HG03097 (cell line): ENCODE data around the gene UCKL1.
"Not testable (repeated sequence)": the region's sequence is repeated elsewhere in the genome, so short reads cannot be mapped to it uniquely, and the experiment has no call there.

Experiments used
- ATAC-seq: cut with Tn5 transposase; IDR thresholded peaks from one replicate; pipeline ENCODE4 v1.9.1; 2021; ENCODE audit not compliant: unreplicated experiment, low FRiP score

Gene UCKL1

DNA sequence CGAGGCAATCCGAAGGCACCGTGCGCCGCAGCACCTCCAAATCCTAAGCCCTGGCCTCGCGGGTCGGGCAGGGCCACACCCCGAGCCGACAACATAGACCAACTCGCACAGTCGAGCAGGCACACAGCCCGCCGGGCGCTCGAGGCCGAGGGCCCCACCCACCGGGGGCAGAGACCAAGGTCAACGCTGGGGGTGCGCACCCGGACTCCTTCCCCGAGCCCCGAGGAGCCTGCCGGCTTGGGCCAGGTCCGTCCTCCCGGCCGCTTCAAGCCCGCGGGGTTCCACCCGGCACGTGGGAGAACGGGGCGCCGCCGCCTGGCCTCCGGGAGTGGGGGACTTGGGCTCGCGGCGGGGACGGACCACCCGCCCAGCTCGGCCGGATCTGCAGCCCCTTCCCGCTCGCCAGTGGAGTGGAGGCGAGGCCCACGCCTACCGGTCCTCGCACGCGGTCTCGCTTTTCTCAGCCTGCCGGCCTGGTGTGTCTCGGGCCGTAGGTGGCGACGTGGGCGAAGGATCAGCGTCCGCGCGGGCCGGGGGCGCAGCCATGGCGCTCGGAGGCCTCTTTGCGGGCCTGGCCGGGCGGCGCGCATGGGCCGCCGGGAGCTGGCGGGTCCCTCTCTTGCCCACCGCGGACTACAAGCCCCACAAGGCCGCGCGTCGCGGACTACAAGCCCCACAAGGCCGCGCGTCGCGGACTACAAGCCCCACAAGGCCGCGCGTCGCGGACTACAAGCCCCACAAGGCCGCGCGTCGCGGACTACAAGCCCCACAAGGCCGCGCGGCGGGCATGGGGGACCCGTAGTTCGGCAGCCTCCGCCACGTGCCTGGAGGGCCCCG, at the start of gene UCKL1:
Gene UCKL1, minus strand, starts transcription at position 590 of the 837 bp plus-strand sequence. Its CDS starts 44 bp downstream, at position 546.
- ATAC-seq, result peak; percentile 60

DNA sequence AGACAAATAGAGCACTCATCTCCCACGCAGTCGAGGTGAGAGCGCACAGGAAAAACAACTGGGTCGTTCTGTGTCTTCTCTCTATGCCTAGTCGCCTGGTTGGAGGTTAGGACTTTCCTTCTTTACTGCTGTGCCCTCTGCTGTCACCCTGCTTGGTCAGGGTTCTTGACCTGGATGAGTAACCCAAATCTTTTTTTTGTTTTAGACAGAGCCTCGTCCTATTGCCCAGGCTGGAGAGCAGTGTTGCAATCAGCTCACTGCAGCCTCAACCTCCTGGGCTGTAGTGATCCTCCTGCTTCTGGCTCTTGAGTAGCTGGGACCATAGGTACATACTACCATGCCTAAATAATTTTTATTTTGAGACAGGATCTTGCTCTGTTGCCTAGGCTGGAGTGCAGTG, 49.2 kb upstream of the UCKL1 start:
- ATAC-seq, result no peak

DNA sequence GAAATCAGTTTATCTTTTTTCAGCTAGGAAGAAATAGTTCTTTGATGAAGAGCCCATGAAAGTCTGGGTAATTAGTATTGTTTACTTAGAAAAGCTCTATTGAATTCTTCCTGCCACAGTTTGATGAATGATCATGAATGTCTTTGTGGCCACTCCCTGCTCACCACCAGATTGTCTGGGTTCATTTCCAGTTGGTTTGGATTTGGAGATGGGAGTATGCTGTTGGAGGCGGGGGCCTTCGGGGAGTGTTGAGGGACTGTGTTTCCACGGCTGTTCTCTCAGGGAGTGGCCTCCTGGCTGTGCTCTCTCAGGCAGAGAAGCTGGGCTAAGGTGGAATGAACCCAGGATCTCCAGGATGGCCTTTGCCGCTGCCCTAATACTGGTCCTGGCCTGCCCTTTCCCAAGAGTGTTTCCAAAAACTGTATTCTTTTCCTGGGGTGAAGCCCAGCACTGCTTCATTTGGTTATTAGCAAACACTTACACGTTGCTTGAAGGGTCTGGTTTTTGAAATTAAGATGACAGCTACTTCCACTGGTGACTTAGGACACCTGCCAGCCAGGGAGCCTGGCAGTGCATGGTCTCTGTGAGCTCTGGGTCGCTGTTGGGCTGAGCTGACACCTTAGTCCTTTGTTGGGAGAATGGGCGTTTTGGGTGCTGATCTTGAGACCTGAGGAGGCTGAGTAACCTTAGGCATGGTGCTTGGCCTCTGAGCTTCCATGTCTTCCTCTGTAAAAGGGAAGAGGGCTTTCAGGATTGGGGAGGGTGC, 47.9 kb upstream of the UCKL1 start:
- no peak for ATAC-seq

DNA sequence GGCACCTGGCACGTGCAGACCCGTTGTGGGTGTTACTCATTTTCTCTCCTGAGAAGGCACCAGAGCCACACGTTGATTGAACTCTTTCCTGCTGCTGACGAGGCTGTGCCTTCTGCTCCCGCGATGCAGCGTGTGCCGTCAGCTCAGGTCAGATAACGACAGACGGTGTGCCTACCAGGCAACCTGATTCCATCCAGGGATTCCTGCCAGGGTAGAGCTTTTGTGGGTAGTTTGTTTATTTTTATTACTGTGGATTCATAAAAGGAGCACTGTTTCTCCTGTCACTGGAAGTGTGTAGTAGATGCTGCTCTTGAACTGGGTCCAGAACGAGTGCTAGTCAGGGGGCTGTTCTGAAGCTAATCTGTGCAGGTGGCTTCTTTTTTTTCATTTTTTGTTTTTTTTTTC, 45.4 kb upstream of the UCKL1 start:
- ATAC-seq, result no peak

DNA sequence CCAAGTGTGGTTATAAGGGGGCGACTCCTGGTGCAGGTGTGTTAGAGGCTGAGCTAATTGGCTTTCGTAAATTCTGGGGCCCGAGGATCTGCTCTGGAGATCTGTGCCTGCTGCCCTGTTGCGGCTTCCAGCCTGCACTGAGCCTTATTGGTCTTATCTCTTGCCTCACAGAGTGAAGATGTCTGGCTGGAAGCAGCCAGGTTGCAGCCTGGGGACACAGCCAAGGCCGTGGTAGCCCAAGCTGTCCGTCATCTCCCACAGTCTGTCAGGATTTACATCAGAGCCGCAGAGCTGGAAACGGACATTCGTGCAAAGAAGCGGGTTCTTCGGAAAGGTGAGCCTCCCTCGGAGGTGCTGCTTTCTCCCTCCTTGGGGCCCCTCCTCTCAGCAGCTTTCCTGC, 44.7 kb upstream of the UCKL1 start:
- ATAC-seq, result no peak

DNA sequence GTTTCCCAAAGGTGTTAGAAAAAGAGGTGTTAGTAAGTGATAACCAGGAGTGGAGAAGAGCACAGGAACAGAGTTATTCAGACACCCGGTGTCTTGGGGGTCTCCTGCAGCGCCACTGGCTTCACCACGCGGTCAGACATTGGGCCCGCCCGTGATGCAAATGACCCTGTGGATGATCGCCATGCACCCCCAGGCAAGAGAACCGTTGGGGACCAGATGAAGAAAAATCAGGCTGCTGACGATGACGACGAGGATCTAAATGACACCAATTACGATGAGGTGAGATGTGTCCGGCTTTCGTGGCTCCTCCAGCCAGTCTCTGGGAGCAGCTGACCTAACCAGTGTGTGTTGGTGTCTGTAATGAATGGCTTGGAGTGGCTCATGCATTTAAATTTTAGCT, 26.7 kb upstream of the UCKL1 start:
- ATAC-seq, result no peak

DNA sequence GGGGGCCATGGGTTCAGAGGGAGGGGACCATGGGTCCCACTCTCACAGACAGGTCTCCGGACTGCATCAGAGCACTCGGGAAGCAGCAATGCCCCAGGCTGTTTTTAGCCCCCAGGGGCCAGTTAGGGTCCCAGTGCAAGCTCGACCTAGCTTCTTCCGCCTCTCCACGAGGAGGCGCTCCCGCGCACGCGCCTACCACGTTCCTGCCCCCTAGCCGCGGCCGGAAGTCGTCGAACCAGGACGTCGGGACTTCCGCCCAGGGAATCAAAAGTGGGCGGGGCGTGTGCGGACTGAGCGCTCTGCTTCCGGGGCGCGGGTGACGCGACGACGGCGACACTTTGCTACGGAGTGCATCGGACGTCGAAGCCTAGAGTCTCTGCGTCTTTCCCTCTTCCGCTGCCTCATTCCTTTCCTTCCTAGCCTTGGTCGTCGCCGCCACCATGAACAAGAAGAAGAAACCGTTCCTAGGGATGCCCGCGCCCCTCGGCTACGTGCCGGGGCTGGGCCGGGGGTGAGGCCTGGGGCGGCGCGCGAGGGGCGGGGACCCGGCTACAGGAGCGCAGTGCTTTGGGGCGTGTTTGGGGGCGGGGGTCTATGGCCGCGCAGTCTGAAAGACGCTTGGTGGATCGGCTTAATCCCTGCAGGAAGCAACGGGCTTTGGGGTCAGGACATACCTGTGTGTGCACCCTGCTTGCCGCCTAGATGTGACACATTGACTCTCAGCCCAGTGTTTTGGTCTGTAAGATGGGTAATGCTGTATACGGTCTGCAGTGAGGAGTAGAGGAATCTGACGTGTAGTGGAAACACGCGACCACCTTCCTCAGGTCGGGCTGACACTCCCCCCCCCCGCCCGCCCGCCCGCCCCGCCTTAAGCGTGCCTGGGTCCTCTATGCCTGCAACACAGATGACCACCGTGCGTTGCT, 24.9 kb upstream of the UCKL1 start, which contains the start of gene PRPF6:
Gene PRPF6, plus strand, starts transcription at position 327 of the 923 bp plus-strand sequence. Its CDS starts 114 bp downstream, at position 441.
- ATAC-seq, result peak; percentile 54

DNA sequence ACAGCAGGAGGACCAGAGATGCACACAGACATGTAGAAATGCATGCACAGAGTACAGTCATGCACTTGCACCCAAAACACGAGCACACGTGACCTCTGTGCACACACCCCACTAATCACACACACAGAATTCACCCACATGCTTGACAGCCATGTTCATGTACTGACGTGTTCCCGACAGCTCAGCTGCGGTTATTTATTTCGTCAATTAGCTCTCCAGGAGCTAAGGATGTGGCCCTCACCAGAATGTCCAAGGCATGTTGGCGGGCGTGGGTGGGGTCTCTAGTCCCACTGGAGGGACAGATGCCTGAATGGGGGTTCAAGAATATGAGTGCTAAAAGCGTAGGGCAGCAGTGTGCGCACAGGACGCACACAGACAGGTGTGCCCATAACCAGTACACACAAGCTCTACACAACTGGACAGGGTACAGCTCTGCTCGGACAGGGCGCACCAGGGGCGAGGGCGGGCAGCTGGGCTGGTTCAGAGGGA, 24.1 kb upstream of the UCKL1 start:
- peak; percentile 5 for ATAC-seq

DNA sequence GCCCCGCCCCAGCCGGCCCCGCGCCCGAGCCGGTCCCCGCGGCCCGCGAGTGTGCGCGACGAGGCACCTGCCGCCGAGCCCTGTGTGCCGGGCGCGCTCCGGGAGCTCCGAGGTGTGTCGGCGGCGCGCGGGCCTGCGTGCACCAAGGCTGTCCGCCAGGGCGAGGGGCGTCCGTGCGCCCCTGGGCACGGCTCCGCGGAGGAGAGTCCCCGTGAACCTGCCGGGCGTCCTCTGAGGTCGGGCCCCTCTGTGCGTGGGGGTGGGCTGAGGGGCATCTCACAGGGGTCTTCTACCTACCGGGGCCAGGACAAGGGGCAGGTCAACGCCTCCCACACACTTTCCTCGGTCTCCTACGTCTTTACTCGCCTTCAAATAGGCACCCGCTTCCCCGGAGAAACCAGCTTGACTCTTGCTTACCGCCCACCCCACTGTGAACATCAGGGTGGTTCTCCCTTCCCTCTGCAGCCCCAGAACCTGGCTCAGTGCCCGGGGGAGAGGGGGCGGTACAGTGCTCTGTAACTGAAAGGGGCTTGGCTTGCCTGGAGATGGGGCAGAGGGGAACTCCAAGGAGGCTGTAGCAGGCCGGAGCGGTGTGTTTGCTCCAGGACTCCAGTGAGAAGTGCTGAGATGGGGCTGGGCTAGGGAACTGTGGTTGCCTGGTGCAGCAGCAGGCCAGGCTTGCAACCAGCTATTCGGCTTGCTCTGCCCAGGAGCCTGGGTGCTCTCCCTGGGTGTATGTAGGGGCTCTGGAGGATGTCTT, 23.5 kb upstream of the UCKL1 start, which contains the start of gene SAMD10:
Gene SAMD10, minus strand, starts transcription at position 86 of the 760 bp plus-strand sequence. CDS start 175 bp downstream, outside the sequence.
- ATAC-seq, result peak; percentile 21

DNA sequence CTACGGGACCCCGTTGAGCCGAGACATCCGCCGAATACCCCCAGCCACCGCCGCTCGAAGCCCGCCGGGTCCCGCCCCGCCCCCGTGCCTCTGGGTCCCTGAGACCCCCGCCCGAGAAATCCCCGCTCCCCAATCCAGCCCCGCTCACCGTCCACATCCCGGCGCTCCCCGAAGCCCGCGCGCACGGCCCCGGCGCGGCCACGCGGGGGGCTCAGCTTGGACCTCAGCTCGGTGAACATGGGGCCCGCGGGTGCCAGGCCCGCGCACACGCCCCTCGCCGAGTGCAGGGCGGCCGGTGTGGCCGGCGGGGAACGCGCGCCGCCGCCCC, 23.0 kb upstream of the UCKL1 start:
- ATAC-seq, result no peak

DNA sequence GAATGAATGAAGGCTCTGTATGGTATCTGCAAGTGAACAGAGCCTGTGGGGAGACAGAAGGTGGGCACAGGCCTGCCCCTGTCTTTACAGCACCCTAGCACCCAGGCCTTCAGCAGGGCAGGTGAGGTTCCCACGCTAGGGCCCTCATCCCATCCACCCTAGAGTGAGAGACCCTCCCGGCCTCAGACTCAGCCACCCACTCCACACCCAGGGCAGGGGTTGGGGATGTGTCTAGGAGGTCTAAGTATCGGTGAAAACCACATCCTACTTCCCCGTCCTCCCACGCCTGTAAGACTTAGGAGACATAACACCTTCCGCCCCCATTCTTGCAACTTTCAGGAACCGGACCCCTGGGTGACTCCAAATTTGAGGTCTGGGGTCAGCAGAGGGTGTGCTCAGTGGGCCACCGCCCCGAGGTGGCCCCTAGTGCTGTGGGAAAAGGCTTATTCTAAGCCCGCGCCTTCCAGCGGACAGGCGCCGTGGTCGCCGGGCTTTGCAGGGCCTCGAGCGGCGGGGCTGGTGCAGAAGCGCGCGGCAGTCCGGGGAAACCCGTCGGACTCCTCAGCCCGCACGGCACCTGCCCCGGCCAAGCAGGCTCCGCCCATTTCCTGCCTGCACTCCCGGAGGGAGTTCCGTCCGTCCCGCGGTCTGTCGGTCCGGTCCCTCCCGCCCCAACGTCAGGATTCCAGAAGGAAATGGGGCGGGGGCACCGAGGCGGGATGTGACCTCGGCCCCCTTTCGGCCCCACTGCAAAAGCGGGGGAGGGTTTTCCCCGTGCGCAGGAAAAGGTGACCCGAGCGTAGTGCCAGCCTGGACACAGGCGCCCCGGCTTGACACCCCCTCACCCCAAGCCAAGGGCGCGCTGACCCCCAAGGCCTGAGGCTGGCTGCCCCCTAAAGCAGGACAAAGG, 22.4 kb upstream of the UCKL1 start:
- peak; percentile 27 for ATAC-seq

DNA sequence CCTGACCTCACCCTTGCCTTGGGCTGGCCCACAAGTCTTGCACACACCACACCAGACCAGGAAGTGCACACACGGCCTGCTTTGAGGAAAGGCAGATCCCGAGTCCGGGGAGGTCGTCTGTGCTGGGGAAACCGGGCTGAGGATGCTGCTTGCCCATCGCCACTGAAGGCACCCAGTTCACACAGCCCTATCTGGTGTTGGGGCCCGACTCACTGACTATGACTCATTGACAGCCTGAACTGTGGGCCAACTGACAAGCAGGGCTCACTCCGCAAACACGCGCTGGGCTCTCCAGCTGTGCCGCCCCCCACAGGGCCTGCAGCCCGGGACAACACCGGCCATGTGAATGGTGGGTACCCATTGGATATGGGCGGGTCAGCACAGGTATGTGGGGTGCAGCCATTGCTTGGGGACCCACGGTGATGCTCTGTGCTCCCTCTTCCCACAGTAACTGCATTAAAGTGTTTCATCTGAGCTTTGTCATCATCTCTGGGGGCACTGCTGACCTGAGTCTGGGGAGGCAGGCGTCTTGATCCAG, 21.6 kb upstream of the UCKL1 start:
- ATAC-seq, result no peak

DNA sequence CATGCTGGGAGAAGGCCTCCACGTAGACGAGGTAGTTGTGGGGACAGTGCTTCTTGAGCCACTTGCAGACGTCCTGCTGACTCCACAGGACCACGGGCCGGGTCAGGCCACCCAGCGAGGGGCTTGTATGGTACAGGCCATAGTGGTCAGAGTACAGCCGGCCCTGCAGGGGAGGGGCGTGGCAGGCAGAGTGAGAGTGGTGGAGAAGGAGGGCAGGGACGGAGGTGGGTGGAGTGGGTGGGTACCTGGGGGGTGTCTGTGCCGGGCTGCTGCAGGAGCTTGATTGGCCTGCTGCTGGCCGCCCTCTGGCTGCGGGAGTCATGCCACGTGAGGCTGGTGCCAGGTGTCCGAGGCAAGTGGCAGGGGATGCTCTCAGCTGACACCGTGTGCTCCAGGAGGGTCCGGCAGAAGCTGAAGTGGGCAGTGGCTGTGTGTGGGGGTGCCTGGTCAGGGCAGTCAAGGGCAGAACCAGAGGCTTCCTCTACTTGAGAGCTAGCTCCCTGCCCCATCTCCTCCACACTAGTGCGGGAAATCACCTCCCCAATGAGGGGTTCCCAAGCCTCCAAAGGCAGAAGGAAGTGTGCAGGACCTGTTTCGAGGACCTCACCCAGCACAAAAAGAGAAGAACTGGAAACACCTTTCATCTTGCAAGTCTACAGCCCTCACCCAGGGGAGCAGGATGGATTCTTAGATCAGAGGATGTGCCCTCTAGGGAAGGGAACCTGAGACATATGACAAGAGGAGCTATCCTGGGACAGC, 20.9 kb upstream of the UCKL1 start:
- no peak for ATAC-seq

DNA sequence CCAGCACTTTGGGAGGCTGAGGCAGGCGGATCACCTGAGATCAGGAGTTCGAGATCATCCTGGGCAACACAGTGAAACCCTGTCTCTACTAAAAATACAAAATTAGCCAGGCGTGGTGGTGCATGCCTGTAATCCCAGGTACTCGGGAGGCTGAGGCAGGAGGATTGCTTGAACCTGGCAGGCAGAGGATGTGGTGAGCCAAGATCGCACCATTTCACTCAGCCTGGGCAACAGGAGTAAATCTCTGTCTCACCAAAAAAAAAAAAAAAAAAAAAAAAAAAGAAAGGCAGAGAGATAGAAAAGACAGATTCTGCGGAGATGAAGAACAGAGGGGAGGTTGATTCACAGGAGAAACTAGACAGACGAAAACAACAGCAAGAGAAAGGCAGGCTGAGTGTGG, 20.3 kb upstream of the UCKL1 start:
- ATAC-seq, result not testable (repeated sequence)

DNA sequence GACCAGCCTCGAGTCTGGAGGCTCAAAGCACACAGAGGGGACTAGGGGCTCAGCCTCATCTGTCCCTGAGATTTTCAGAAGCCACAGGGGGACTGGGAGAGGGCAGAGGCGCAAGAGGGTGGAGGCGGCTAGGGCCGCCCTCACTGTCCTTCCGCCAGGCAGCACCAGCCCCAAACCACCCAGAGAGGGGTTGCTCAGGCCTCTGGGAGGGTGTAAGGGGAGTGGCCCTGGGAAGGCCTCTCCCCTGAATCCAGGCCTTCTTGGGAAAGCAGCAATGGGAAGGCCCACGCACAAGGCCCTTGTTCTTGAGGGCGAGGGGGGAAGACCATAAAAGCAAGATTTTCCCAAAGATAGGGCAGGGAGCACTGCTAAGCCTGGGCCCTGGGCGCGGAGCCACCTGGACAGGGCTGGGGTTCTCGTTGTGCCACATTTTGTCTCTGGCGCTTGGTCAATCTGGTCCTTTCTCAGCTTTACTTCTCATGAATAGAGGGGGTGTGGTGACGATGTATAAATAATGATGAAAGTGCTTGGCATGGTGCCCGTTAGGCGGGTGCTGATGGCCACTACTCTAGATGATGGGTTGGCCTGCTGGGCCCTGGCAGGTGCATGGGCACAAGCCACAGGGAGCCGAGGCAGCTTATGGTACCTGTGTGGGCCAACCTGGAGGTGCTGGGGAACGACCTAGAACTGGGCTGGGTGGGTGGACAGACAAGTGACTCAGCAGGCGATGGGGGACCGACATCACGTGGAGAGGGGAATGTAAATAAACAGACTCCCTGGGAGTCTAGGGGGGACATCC, 18.4 kb upstream of the UCKL1 start:
- ATAC-seq, result no peak

DNA sequence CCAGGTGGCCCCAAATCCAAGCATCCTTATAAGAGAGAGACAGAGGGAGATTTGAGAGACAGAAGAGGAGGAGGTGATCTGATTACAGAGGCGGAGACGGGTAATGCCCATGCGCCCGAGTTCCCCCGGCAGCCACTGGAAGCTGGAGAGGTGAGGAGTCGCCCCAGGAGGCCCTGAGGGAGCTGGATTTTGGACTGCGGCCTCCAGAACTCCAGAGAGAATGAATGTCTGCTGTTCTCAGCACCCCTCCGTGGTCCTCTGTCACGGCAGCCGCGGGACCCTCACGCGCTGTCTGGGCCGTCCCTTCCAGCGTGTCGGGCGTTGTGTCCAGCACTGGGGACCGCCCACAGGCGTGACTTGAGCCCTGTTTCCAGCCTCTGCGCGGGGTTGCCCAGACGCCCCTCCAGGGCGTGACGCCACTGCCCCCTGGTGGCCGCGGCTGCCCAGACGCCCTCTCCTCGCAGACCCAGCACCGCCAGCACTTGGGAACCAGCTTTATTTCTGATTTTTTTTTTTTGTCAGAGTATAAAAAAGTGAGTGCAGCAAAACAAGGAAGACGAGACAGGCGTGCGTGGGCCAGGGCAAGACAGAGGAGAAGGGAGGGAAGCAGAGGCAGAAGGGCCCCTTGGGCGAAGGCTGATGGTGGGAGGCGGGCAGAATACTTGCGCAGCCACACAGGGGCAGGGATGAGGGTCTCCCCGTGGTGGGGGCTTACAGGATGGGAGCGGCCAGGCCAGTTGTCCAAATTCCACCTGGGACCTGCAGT, 17.6 kb upstream of the UCKL1 start:
- ATAC-seq, result no peak
